GM18520 (cell line): Measurements from ENCODE around the gene MYO6.
"Not testable (repeated sequence)": the region's sequence is repeated elsewhere in the genome, so short reads cannot be mapped to it uniquely, and the experiment has no call there.

Experiments
- ATAC-seq: cut with Tn5 transposase; IDR thresholded peaks from one replicate; pipeline ENCODE4 v1.9.1; 2021; ENCODE audit not compliant: unreplicated experiment

MYO6 gene

DNA sequence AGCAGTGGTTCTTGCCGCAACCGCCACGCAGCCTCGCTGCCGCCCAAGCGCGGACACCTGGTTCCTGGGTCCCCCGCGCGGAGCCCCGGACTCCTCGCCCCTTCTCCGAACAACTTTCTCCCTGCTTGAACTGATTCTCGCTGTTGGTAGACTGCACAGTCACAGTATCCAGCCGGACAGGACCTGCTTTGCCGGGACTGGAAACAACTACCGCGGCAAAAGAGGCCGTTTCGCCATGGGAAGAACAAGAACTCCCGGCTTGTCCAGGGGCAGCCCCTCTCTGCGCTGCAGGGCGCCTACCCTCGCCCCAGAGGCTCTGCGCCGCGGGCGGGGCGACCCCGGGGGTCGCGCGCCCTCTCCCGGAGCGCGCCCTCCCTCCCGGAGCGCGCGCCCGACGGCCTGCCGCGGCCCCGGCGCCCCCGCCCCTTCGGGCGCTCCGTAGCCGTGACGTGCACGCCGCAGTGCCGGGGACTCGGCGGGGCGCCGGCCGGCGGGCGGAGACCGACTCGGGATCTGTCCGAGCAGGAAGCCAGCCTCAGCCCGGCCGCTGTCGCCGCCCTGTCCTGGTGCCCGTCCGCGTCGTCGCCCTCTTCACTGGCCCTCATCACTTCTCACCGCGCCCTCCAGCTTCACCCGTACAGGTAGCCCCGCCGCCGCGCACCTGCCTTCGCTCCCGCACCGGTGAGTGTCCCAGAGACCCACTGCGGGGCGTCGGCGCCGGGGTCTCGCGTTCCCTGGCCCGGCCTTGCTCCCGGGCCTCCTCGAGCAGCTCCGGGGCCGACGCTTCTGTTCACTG is at the start of gene MYO6:
MYO6 (plus strand) TSS at position 497 of the 796 bp plus-strand sequence. CDS start 68,309 bp downstream, outside the sequence.
- ATAC-seq, result peak; percentile 70

GRCh38 chr6:75708334-75708733 is 40.7 kb upstream of the MYO6 start:
- not testable (repeated sequence) for ATAC-seq

- ATAC-seq, result no peak
These were observed 37.9 kb upstream of the MYO6 start for GRCh38 chr6:75711173-75711572.

DNA sequence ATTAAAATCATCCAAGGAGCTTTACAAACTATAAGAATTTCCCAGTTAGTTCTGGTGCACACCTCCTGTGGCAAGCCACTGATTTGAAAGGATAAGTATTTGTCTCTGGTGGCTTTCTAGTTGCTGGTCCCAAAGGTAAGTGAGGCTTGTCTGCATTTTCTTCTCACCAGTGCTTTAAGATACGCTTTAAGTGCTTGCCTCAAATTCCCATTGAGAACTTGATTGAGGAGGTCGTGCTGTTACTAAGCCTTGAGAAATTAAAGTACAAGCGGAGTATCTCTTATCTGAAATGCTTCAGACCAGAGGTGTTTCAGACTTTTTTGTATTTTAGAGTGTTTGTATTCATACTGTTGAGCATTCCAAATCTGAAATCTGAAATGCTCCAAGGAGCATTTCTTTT is 29.9 kb upstream of the MYO6 start:
- no peak for ATAC-seq

DNA sequence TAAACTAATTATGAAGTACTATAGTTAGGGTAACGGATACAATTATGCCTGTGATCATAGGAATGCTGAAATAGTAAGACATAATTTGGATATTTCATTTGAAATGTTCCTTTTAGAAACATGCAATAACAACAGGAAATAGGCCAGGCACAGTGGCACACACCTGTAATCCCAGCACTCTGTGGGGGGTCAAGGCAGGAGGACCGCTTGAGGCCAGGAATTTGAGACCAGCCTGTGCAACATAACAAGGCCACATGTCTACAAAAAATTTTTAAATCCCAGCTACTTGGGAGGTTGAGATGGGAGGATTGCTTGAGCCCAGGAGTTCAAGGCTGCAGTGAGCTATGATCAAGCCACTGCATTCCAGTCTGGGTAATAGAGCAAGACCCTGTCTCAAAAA is 25.7 kb upstream of the MYO6 start:
- ATAC-seq, result no peak

DNA sequence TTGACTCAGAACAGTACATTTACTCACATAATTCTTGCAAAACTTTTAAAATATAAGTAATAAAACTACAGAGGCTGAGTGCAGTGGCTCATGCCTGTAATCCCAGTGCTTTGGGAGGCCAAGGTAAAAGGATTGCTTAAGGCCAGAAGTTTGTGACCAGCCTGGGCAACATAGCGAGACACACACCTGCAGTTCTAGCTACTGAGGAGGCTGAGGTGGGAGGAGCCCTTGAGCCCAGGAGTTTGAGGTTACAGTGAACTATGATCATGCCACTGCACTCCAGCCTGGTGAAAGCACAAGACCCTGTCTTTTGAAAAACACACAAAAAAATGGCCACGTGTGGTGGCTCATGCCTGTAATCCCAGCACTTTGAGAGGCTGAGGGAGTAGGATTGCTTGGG is 21.8 kb upstream of the MYO6 start:
- no peak for ATAC-seq

- not testable (repeated sequence) for ATAC-seq
These were observed 18.0 kb upstream of the MYO6 start for GRCh38 chr6:75731029-75731428.

- ATAC-seq, result peak; percentile 86
These were observed 13.4 kb upstream of the MYO6 start for GRCh38 chr6:75735491-75736186.

GRCh38 chr6:75743971-75744370 is 5.1 kb upstream of the MYO6 start:
- no peak for ATAC-seq

DNA sequence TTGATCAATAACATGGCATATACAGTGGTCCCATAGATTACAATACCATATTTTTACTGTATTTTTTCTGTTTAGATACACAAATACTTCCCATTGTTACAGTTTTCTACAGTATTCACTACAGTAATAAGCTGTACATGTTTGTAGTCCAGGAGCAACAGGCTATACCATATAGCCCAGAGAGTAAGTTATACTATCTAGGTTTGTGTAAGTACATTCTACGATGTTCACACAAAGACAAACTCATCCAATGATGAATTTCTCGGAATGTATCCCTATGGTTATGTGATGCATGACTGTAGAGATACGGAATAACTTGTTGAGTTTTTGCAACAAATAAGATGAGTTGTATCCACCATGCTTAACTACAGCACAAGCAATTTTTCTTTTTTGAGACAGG is 3.6 kb upstream of the MYO6 start:
- no peak for ATAC-seq

- no peak for ATAC-seq
These were observed 2.8 kb upstream of the MYO6 start for GRCh38 chr6:75746221-75746620.

DNA sequence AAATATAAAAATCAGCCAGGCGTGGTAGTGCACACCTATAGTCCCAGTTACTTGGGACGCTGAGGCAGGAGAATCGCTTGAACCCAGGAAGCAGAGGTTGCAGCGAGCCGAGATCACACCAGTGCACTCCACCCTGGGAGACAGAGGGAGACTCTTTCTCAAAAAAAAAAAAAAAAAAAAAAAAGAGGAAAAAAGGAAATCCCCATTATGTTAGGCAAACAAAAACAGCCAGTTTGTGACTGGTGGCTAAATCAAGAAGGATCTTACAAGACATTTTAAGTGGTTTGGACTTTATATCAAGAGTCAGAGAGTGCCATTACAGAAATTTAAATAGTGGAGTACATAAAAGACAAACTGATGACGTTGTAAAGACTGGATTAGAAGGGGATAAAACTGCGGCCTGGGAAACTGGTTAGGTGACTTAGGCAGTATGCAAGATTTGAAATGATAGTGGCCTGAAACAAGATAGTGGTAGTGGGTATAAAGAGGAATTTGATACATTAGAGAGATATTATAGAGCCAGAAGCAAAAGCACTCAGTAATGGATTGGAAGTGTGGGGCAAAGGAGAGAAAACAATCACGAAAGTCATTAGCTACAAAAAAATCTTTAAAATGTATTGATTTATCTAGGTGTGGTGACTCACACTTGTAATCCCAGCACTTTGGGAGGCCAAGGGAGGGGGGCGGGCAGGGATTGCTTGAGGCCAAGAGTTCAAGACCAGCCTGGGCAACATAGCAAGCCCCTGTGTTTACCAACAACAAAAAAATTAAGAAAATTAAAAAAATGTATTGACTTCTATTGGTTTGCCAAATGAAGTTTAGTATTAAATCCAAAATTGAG is 1.7 kb upstream of the MYO6 start:
- ATAC-seq, result no peak

GRCh38 chr6:75748003-75748742 is 866 bp upstream of the MYO6 start:
- peak; percentile 3 for ATAC-seq

- no peak for ATAC-seq
These were observed 2.4 kb downstream of the MYO6 start for GRCh38 chr6:75751443-75751842.

GRCh38 chr6:75752365-75752764 is 3.3 kb downstream of the MYO6 start:
- ATAC-seq, result no peak

DNA sequence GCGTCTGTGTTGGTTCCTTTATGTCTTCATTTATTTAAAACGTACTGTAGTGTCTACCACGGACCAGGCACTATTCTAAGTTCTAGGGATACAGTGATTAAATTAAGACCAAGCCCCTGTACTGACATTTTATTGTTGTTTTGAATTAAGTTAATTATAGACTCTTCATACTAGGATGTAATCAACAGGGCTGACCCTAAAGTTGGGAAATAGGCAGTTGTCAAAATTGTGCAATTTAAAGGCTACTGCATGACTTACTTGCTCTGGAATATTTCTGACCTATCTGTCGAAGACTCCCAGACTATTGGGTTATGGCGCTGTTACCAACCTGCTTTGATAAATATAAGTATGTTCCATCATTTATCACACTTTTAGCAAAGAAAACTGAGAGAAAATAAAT is 6.7 kb downstream of the MYO6 start:
- ATAC-seq, result no peak

DNA sequence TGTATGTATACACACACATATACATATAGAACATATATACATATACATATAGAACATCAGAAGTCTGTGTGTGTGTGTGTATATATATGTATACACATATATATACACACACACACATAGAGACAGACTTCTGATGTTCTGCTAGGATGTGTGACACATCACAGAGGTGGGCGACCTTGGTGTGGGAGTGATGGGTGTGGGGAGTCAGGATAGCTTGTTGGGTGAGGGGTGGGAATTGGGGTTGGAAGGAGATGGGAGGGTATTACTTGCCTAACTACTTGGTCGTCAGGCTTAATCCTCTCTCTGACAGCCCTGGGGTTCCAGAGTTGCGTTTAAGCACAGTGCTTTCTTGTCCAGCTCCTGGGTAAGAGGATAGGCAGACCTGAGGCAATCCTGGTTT is 8.3 kb downstream of the MYO6 start:
- no peak for ATAC-seq

- ATAC-seq, result no peak
These were observed 9.0 kb downstream of the MYO6 start for GRCh38 chr6:75758061-75758460.

- no peak for ATAC-seq
These were observed 10.2 kb downstream of the MYO6 start for GRCh38 chr6:75759207-75759606.

DNA sequence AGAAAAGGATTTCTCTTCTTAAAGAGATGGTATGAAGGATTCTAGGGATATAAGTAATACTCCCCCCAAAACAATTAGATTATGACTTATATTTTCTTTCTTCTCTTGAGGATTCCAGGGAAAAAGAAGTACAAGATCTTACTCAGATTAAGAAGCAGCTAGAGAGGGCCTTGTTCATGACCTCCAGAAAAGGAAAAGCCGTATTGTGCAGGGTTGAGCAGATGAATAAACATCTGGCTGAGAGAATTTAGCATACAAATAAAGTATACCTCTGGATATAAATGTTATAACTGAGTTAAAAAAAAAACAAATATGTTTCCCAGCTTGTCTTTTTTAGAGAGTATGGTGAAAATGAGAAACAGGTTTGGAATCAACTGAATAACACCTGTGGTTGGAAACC is 11.3 kb downstream of the MYO6 start:
- ATAC-seq, result no peak

DNA sequence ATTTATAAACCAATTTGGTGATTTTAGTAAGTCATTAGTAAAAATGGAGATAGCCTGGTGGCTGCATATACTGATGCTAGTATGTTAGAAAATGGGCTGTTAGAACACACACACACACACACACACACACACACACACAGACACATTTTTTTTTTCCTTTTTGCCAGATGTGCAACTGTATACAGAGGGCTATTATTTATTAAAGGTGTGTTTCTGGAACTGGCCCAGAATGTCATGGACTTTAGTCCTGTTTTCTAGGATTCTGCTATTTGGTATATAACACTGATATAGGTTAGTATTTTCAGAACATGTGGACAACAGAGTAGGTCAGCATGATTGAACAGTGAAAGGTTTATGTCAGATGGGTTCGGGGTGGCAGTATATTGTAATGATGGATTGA is 12.4 kb downstream of the MYO6 start:
- no peak for ATAC-seq
